ENCODE measurements around the gene EXOC6B.

DNA sequence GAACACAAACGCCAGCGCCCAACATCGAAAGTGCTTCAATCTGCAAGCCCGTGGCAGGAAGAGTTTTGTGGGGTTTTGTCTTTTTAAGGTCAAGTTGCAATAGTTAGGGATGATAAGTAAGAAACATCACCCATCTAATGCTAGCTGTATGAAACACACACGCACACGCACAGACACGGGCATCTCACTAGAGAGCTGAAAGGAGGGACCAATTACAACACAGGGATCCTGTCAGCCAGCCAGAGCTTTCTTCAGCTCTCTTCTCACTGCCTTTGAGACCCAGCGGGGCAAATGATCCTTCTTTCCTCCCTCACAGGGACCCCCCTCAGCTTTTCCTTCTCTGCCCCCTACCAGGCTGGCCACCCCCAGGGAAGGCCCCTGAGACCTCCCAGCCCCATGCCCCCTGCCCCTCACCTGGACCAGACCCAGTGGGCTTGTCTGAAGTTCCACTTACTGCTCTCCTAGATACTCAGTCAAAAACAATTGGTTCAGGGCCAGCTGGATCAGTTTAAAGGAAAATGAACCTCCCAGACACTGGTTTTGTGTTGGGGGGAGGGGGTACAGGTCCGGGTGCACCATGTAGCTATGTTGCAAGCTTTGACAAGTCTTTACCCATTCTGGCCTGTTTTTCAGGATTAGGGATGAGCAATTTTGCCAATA is 696.0 kb downstream of the EXOC6B start:
- TF ChIP-seq, protein P1, sequence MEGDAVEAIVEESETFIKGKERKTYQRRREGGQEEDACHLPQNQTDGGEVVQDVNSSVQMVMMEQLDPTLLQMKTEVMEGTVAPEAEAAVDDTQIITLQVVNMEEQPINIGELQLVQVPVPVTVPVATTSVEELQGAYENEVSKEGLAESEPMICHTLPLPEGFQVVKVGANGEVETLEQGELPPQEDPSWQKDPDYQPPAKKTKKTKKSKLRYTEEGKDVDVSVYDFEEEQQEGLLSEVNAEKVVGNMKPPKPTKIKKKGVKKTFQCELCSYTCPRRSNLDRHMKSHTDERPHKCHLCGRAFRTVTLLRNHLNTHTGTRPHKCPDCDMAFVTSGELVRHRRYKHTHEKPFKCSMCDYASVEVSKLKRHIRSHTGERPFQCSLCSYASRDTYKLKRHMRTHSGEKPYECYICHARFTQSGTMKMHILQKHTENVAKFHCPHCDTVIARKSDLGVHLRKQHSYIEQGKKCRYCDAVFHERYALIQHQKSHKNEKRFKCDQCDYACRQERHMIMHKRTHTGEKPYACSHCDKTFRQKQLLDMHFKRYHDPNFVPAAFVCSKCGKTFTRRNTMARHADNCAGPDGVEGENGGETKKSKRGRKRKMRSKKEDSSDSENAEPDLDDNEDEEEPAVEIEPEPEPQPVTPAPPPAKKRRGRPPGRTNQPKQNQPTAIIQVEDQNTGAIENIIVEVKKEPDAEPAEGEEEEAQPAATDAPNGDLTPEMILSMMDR (IDR thresholded peaks at IDR 0.05; ENCODE audit: low read depth, low read length), result no peak
- no peak for TF ChIP-seq EZH2phosphoT487 (IDR thresholded peaks at IDR 0.05; ENCODE audit: low read depth)
